Mesenchymal stem cell (in vitro differentiated cells and primary cell): ENCODE data around the gene FUZ.

Experiments used
- DNase-seq: peaks from one replicate; pipeline ENCODE4 v3.0.0-alpha.2; 2013
- H2AFZ ChIP-seq: one replicate; pipeline ENCODE4 v1.6.1; 2013; ENCODE audit warnings: low read depth, mild to moderate bottlenecking, control low read depth, inconsistent platforms, low read length, moderate library complexity
- H2AK5ac ChIP-seq: 2 replicates; pipeline ENCODE4 v1.6.1; 2013; ENCODE audit warnings: low read length, moderate library complexity, mild to moderate bottlenecking, inconsistent platforms; ENCODE audit not compliant: severe bottlenecking
- H2BK120ac ChIP-seq: one replicate; pipeline ENCODE4 v1.6.1; 2013; ENCODE audit warnings: low read depth, mild to moderate bottlenecking, inconsistent platforms, low read length, moderate library complexity
- H2BK12ac ChIP-seq, 2 experiments: one replicate each; pipeline ENCODE4 v1.6.1; 2013; ENCODE audit warnings: inconsistent platforms in 2 of 2, low read length in 2 of 2, mild to moderate bottlenecking in 2 of 2, moderate library complexity in 2 of 2, control low read depth in 1 of 2
- H2BK15ac ChIP-seq: one replicate; pipeline ENCODE4 v1.6.1; 2013; ENCODE audit warnings: mild to moderate bottlenecking, low read depth, inconsistent platforms; ENCODE audit not compliant: poor library complexity, severe bottlenecking
- H2BK5ac ChIP-seq: 2 replicates; pipeline ENCODE4 v1.6.1; 2013; ENCODE audit warnings: low read depth, mild to moderate bottlenecking, low read length, control low read depth, inconsistent platforms; ENCODE audit not compliant: poor library complexity, severe bottlenecking
- H3K14ac ChIP-seq, 2 experiments: one replicate each; pipeline ENCODE4 v1.6.1; 2013; ENCODE audit warnings: inconsistent platforms in 2 of 2, low read length in 2 of 2, control low read depth in 1 of 2, mild to moderate bottlenecking in 1 of 2, moderate library complexity in 1 of 2
- H3K18ac ChIP-seq, 2 experiments: one replicate each; pipeline ENCODE4 v1.6.1; 2013; ENCODE audit warnings: inconsistent platforms in 2 of 2, low read length in 2 of 2, control low read depth in 1 of 2, low read depth in 1 of 2, mild to moderate bottlenecking in 1 of 2
- H3K23ac ChIP-seq, 2 experiments: one replicate each; pipeline ENCODE4 v1.6.1; 2013; ENCODE audit warnings: inconsistent platforms in 2 of 2, low read length in 2 of 2, mild to moderate bottlenecking in 2 of 2, moderate library complexity in 2 of 2, control low read depth in 1 of 2
- H3K27ac ChIP-seq: 2 replicates; pipeline ENCODE4 v1.5.1; 2013; ENCODE audit warnings: mild to moderate bottlenecking, moderate library complexity, low read length, control low read depth, inconsistent platforms; ENCODE audit not compliant: poor library complexity, severe bottlenecking
- H3K27me3 ChIP-seq, 2 experiments: 2 replicates each; pipeline versions ENCODE4 v1.6.1 to v1.7.0; 2013; ENCODE audit warnings: low read length in 2 of 2, mild to moderate bottlenecking in 2 of 2, moderate library complexity in 2 of 2, control low read depth in 1 of 2, inconsistent platforms in 1 of 2; ENCODE audit not compliant: control insufficient read depth in 1 of 2, insufficient read depth in 1 of 2
- H3K36me3 ChIP-seq, 2 experiments: 2 replicates each; pipeline versions ENCODE4 v1.6.1 to v1.7.0; 2013; ENCODE audit warnings: low read length in 2 of 2, control low read depth in 1 of 2, inconsistent platforms in 1 of 2, low read depth in 1 of 2, mild to moderate bottlenecking in 1 of 2; ENCODE audit not compliant: insufficient read depth in 2 of 2, control insufficient read depth in 1 of 2
- H3K4ac ChIP-seq, 2 experiments: one replicate each; pipeline ENCODE4 v1.6.1; 2013; ENCODE audit warnings: inconsistent platforms in 2 of 2, low read length in 2 of 2, mild to moderate bottlenecking in 2 of 2, moderate library complexity in 2 of 2, control low read depth in 1 of 2, low read depth in 1 of 2
- H3K4me1 ChIP-seq: 2 replicates; pipeline ENCODE4 v1.6.1; 2013; ENCODE audit warnings: low read depth, low read length, control low read depth; ENCODE audit not compliant: control insufficient read depth, insufficient read depth
- H3K4me2 ChIP-seq: 2 replicates; pipeline ENCODE4 v1.6.1; 2013; ENCODE audit warnings: low read length, mild to moderate bottlenecking, inconsistent platforms; ENCODE audit not compliant: poor library complexity, severe bottlenecking
- H3K4me3 ChIP-seq, 2 experiments: 2 replicates each; pipeline versions ENCODE4 v1.5.1 to v1.7.0; 2013; ENCODE audit warnings: low read length in 2 of 2, mild to moderate bottlenecking in 2 of 2, control low read depth in 1 of 2, low read depth in 1 of 2; ENCODE audit not compliant: insufficient read depth in 1 of 2
- H3K79me1 ChIP-seq: replicated peaks from 2 replicates; pipeline ENCODE4 v1.6.1; 2013; ENCODE audit warnings: mild to moderate bottlenecking, control low read depth, low read length, inconsistent platforms; ENCODE audit not compliant: poor library complexity, severe bottlenecking
- H3K9ac ChIP-seq: 2 replicates; pipeline ENCODE4 v1.7.0; 2013; ENCODE audit warnings: mild to moderate bottlenecking, low read length, moderate library complexity
- H3K9me3 ChIP-seq: 2 replicates; pipeline ENCODE4 v1.7.0; 2013; ENCODE audit warnings: mild to moderate bottlenecking, low read length; ENCODE audit not compliant: control insufficient read depth
- H4K8ac ChIP-seq: one replicate; pipeline ENCODE4 v1.6.1; 2013; ENCODE audit warnings: inconsistent platforms, mild to moderate bottlenecking, low read length, moderate library complexity
- H4K91ac ChIP-seq: one replicate; pipeline ENCODE4 v1.6.1; 2013; ENCODE audit warnings: mild to moderate bottlenecking, low read length, inconsistent platforms
- WGBS: methylation state at CpG from one replicate; pipeline ENCODE4 v1.1.7; 2013; ENCODE audit warnings: mixed read lengths; 5-methylcytosine and 5-hydroxymethylcytosine counted together

The FUZ gene

DNA sequence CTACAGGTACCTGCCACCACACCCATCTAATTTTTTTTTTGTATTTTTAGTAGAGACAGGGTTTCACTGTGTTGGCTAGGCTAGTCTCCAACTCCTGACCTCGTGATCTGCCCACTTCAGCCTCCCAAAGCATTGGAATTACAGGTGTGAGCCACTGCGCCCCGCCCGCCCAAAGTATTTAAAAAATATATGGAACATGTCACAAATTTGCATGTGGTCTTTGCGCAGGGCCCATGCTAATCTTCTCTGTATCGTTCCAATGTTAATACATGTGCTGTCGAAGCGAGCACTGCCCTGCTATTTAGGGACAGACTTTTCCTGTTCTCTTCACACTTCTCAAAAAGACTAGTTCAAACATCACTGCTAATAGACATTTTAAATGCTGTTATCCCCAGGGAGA is 48.8 kb downstream of the FUZ start:
- Histone ChIP-seq H3K4me3 (no peak overlapping the region), H3K9me3 (no peaks in the 10 kb centered on the region), H3K14ac (no peak overlapping the region), H3K36me3 (peaks cover 0 to 2% of the 10 kb centered on the region in 2 experiments), H3K4me1 (peaks cover 13% of the 10 kb centered on the region), H2BK12ac (peak overlapping the region in 1 of 2 experiments; percentile 24), H3K4ac (no peak overlapping the region), H3K23ac (no peak overlapping the region), H2AFZ (no peak overlapping the region), H3K4me2 (no peak overlapping the region), H3K27ac (no peak overlapping the region), H3K18ac (no peak overlapping the region), H2BK15ac (no peak overlapping the region), H3K79me1 (peaks cover 2% of the 10 kb centered on the region), H4K91ac (no peak overlapping the region), H4K8ac (no peak overlapping the region), H2AK5ac (peak overlapping the region; percentile 53), H3K27me3 (no peaks in the 10 kb centered on the region), H3K9ac (no peak overlapping the region), H2BK120ac (no peak overlapping the region), H2BK5ac (no peak overlapping the region)
- 95% methylated on average over 8 of the region's 8 CpGs for WGBS
- no peak for DNase-seq

GRCh38 chr19:49763230-49763629 is 49.9 kb downstream of the FUZ start, which contains the start of gene TSKS:
Gene TSKS, minus strand, starts transcription at chr19:49763306. Its CDS starts 59 bp downstream, at chr19:49763247.
- H3K4me1 ChIP-seq: peaks cover 12% of the 10 kb centered on the region
- H3K14ac ChIP-seq: no peak within 1 kb of the TSS
- H3K9ac ChIP-seq: peak within 1 kb of the TSS; percentile 78
- no peak within 1 kb of the TSS for H2BK15ac ChIP-seq
- H3K27me3 ChIP-seq: no peaks in the 10 kb centered on the region
- no peak within 1 kb of the TSS for H4K91ac ChIP-seq
- no peak within 1 kb of the TSS for H4K8ac ChIP-seq
- no peaks in the 10 kb centered on the region for H3K9me3 ChIP-seq
- no peak for DNase-seq
- no peak within 1 kb of the TSS for H3K18ac ChIP-seq
- WGBS: 98% methylated on average over 6 of the region's 6 CpGs
- H2AK5ac ChIP-seq: no peak within 1 kb of the TSS
- H3K27ac ChIP-seq: no peak within 1 kb of the TSS
- H3K4me3 ChIP-seq: no peak within 1 kb of the TSS
- no peaks in the 10 kb centered on the region for H3K79me1 ChIP-seq
- H2BK12ac ChIP-seq: no peak within 1 kb of the TSS
- H3K4me2 ChIP-seq: no peak within 1 kb of the TSS
- no peak within 1 kb of the TSS for H2BK120ac ChIP-seq
- no peak within 1 kb of the TSS for H3K23ac ChIP-seq
- H2BK5ac ChIP-seq: no peak within 1 kb of the TSS
- H3K4ac ChIP-seq: no peak within 1 kb of the TSS
- no peak within 1 kb of the TSS for H2AFZ ChIP-seq
- no peaks in the 10 kb centered on the region for H3K36me3 ChIP-seq

DNA sequence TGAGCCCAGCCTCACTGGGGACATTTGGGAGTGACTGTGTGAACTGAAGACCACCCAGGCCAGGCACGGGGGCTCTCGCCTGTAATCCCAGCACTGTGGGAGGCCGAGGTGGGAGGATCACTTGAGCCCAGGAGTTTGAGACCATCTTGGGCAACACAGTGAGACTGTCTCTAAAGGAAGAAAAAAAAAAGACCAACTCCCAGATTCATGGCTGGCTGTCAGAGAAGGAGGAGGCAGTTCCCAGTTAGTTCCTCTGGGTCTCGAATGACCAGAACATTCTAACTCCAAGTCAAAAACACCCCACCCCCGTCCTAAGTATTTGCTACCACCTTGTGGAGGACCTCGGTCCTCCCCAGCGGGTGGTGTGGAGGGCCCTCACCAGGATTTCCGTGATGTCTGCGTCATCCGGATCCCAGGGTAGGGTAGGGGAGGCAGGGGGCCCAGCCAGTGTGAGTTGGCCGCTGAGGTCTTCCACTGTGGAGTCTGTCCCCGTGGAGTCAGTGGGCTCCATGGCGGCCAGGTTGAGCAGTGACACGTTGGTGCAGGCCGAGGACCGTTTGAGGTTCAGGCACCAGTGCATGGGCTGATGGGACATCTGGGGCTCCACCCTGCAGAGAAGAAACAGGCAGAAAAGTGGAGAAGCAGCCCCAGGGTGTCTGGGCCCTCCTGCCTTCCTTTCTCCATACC is 51.3 kb downstream of the FUZ start:
- Histone ChIP-seq H3K4me1 (peaks cover 10% of the 10 kb centered on the region), H3K27me3 (no peaks in the 10 kb centered on the region), H3K9me3 (no peaks in the 10 kb centered on the region), H3K4ac (no peak overlapping the region), H3K9ac (peak overlapping the region; percentile 78), H2AFZ (no peak overlapping the region), H2BK120ac (no peak overlapping the region), H3K14ac (no peak overlapping the region), H3K4me3 (peak overlapping the region in 1 of 2 experiments; percentile 36), H4K91ac (peak overlapping the region; percentile 52), H3K36me3 (no peaks in the 10 kb centered on the region), H4K8ac (no peak overlapping the region), H2BK12ac (no peak overlapping the region), H3K79me1 (no peaks in the 10 kb centered on the region), H3K23ac (no peak overlapping the region), H3K18ac (no peak overlapping the region), H2AK5ac (no peak overlapping the region), H2BK15ac (no peak overlapping the region), H2BK5ac (no peak overlapping the region), H3K4me2 (no peak overlapping the region), H3K27ac (no peak overlapping the region)
- no peak for DNase-seq
- WGBS: 88% methylated on average over 13 of the region's 16 CpGs

DNA sequence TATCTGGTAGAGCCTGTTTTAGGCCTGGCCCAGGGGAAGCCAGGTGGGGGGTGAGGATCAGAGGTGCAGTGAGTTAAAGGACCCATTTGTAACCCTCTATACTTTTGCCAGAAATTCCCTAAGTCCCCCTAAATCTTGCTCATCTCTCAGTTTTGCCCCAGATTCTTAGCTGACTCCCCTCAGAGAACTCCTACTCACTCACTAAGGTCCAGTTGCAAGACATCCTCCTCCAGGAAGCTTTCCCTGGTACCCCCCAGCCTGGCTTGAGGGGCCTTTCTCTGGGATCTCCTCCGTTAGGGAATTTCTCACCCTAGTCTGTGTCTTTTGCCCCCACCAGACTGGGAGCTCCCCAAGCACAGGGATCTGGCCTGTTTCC is 51.9 kb downstream of the FUZ start:
- peaks cover 10% of the 10 kb centered on the region for H3K4me1 ChIP-seq
- WGBS: 71% methylated on average over 1 of the region's 1 CpG
- H3K4me2 ChIP-seq: no peak overlapping the region
- no peak overlapping the region for H4K8ac ChIP-seq
- H3K27me3 ChIP-seq: no peaks in the 10 kb centered on the region
- peak overlapping the region; percentile 78 for H3K9ac ChIP-seq
- H2BK5ac ChIP-seq: no peak overlapping the region
- H3K9me3 ChIP-seq: no peaks in the 10 kb centered on the region
- no peaks in the 10 kb centered on the region for H3K36me3 ChIP-seq
- H3K27ac ChIP-seq: no peak overlapping the region
- H2BK15ac ChIP-seq: no peak overlapping the region
- no peak overlapping the region for H2AFZ ChIP-seq
- H2BK120ac ChIP-seq: no peak overlapping the region
- no peak overlapping the region for H3K14ac ChIP-seq
- no peak overlapping the region for H4K91ac ChIP-seq
- DNase-seq: no peak
- H3K4ac ChIP-seq: no peak overlapping the region
- H3K18ac ChIP-seq: no peak overlapping the region
- no peak overlapping the region for H2BK12ac ChIP-seq
- no peak overlapping the region for H2AK5ac ChIP-seq
- no peak overlapping the region for H3K23ac ChIP-seq
- H3K79me1 ChIP-seq: no peaks in the 10 kb centered on the region
- peak overlapping the region in 1 of 2 experiments; percentile 36 for H3K4me3 ChIP-seq
